Measurements from ENCODE around the gene XPR1.
A peak's percentile ranks its signal among the peaks of the same experiment; 100 is the strongest.

XPR1 gene

DNA sequence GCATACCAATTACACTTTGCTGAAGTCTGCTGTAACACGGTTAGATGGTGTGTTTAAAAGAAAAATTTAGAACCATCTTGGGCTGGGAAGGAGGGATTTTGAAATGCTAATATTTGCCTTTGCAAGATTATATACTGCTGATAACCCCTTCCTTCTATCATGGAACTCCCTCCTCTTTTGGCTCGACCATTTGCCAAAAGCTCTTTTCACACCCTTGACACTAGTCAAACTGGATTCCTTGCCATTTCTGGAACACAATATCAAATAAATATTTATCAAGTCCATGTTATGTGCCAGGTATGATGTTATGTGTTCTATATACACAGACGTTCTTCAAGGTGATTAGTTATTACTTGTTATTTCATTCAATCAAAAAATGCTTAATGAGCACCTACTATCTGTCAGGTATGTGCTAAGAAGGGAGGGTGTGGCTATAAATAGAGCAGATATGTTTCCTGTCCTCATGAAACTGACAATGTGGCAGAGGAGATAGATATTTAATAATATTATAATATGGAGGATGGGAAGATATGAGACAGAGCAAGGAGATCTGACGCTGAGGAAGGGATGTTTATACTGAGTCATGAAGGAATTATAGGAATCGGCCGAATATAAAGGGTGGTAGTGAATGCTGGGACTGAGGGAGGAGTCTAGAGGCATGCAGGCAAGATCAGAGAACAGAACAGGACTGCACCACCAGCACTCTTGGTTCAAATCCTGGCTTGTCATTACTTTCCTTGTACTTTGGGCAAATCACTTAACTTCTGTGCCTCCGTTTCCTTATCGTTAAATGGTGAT, 16.1 kb upstream of the XPR1 start:
- DNase-seq, result peak; percentile 59

DNA sequence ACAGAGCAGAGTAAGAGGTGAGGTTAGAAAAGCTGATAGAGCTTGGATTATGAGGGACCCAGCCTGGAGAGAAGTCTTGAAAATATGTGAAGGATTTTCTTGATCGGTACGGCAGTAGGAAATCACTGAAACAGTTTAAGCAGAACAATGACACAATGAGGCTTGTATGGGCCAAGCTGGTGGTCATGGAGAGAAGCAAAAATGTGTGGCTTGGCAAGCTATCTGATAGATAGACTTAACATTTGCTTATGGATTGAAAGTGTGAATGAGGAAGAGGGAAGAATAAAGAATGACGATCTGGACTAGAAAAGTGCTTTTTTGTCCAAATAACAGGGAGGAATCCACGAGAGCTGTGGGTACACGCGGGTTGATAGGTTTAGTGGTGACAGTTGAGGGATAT, 15.4 kb upstream of the XPR1 start:
- no peak for DNase-seq

DNA sequence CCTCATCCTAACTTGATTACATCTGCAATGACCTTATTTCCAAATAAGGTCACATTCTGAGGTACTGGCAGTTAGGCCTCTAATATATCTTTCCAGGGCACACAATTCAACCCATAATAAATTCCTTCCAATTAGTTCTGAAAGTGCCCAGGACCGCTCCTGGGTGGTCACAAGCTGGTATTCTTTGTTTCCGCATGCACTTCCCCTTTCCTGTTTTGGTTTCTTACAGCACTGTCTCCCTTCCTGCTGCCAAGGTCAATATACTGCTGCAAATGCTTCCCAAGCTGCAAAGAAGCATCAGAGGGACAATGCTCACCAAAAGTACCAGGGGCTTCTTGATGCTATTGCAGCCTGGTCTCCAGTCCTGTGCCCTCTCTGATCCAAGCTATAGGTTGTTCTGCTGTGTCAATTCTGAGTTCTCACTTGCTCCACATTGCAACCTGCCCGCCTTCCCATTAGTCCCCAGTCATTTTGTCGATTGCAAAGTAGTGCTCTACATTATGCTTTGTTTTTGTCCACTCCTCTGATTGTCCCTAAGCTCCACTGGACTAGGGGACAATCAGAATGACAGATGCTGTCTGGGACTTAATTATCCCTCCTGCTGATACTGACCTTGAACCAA, 13.9 kb upstream of the XPR1 start:
- no peak for DNase-seq

DNA sequence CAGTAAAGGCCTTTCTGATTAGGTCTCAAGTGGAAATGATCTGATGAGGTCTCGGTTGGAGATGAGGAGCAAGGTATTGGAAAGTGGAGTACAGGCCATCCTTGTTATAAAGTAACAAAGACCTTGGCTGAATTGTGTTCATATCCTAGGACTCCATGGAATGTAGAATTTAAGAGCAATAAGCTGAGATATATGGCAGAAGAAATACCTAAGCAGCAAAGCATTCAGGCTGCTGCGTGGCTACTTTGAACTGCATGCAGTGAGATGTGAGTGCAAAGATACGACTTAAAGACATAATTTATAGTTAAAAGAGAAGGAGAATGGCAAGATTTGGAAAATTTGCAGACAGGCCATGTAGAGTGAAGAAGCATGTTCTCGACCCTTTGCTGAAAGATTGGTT, 11.2 kb upstream of the XPR1 start:
- DNase-seq, result no peak

DNA sequence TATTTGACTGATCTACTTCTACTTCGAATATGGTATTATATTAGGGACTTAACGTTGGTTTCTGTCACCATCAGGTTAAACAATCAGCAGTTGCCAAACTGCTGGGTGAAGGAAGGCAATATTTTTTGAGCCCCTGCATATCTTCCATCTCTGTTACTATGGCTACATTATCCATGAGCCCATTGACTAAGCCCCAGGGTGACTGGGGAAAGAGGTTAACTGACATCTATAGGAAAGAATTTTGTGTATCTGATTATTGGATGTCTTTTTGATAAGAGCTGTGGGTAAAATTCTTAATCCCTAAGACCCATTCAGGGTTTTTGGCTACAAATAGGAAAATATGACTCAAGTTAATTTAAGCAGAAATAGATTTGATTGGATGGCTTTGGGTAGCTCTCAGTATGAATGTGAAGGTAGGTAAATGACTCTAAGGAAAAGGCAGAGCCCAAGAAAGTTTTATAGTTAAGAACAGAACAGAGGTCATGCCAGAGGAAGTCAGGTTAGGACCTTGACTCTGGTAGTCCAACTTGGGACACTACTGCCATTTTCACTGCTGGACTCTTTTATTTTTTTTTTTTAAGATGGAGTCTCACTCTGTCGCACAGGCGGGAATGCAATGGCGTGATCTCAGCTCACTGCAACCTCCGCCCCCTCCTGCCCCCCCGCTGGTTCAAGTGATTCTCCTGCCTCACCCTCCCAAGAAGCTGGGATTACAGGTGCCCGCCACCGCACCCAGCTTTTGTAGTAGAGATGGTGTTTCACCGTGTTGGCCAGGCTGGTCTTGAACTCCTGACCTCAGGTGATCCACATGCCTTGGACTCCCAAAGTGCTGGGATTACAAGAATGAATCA, 8.9 kb upstream of the XPR1 start:
- no peak for DNase-seq

DNA sequence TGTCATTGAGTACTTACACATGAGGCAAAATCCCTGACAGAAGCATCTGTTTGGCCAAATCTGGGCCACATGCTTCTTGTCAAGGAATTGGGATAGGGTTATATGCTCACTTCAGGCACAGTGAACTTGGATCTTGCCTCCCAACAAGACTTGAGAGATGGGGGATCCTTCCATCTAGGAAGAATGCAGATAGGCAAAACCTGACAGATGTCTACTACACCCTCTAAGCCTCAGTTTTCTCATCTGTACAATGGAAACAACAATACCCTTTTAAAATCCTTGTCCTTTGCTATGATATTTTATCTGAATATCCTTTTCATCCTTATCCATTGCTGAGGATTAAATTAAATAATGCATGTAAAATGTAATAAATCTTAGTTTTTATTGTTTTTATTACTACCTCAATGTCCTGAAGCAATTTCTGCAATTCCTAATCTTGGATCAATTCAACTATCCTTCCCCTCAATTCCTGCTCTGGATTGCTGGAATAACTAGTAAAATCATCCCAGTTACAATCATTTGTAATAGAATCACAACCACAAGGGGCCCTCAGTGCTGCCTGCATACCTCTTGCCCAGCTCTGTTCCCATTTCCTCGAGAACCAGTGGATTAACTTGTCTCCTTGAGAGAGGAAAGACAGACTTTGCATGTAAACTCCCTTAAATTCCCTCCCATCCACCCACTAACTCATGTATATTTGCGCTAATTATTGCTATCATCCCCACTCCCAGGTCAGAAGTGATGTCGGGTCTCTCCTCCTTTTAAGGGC, 8.1 kb upstream of the XPR1 start:
- DNase-seq, result no peak

DNA sequence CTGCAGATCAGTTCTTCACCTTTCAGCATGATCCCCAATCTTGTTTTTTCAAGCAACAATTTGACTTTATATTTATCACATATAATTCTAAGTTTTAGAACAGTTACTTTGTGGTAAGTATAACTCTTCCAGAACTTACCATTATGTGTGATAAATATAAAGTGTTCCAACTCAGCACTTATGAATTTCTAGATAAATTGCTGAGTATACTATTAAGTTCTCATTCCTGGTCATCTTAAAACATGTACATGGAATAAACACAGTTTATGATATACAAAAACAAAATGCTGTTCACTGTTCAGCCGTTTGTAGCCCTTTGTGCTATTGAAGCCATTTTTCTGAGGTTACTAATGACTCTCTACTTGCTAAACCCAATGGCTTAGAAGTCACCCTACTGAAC, 5.1 kb upstream of the XPR1 start:
- no peak for DNase-seq

DNA sequence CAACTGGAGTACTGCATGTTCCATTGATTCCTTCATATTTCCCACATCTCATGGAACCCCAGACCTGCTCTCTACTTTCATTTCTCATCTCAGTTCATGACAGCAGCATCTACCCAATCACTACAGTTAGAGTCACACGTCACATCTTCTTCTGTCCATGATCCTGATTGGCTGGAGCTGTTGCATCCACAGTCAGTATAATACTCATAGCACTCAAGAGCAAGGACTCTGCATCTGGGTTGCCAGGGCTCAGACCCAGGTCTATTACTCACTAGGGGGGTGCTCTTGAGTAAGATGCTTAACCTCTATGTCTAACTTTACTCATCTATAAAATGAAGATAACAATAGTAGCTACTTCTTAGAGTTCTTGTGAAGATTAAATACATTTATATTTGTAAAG, 4.4 kb upstream of the XPR1 start:
- no peak for DNase-seq

DNA sequence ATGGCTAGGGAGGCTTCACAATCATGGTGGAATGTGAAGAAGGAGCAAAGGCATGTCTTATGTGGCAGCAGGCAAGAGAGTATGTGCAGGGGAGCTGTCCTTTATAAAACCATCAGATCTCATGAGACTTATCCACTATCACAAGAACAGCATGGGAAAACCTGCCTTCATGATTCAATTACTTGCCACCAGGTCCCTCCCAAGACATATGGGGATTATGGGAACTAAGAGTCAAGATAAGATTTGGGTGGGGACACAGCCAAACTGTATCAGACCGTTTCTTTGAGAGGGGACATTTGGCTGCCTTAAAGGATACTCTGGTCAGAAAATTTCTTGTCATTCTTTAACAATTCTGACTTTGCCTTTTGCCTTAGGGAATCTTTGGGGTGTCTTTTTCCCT, 3.2 kb upstream of the XPR1 start:
- DNase-seq, result no peak

DNA sequence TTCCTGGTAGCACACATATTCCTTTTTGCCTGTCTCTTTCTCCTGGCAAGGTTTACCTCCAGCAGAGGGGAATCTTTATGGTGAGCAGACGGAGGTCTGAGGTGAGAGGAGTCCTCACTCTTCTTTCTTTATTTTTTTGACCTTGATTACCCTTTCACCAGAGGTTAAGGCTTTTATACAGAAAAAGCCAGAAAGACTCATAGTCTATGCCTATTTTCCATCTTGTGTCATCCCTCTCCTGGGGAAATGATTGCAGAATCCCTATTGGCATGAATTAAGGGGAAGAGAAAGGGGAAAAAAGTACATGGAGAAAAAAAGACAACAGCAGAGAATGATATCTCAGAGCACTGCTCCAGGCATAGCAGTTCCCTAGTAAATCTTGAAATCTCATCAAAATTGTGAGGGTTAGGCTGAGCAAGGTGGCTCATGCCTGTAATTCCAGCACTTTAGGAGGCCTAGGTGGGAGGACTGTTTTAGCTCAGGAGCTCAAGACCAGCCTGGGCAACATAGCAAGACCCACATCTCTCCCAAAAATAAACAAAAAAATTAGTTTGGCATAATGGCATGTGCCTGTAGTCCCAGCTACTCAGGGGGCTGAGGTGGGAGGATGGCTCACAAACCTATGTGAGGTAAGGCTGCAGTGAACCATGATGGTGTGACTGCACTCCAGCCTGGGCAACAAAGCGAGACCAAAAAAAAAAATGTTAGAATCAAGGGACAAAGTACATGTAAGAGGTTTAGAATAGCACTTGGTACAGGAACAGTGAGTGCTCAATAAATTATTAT, 1.2 kb upstream of the XPR1 start:
- DNase-seq, result no peak

DNA sequence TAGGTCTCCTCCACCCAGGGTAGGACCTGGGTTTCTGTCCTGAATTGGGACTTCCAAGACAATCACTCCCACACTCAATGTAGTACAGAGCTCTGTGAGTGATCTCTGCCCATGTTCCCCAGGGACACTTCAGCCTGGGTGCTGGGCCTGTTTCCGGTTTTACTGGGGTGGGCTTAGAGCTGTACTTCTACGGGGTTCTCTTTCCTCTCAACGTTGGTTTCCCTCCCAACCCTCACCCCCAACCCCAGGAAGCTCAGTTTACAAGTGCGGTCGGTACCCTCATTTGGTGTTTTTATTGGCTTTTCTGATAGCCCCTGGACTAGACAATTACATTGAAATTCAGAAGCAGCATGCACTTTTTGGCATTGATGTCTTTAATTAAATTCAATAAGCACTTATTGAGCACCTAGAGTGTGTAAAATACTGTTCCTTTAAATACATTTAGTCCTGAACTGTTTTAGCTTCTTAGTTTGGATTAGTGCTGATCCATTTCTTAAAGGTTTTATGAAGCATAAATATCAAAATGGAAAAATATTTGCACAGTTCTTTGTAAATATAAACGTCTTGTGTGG, 542 bp upstream of the XPR1 start:
- no peak for DNase-seq

DNA sequence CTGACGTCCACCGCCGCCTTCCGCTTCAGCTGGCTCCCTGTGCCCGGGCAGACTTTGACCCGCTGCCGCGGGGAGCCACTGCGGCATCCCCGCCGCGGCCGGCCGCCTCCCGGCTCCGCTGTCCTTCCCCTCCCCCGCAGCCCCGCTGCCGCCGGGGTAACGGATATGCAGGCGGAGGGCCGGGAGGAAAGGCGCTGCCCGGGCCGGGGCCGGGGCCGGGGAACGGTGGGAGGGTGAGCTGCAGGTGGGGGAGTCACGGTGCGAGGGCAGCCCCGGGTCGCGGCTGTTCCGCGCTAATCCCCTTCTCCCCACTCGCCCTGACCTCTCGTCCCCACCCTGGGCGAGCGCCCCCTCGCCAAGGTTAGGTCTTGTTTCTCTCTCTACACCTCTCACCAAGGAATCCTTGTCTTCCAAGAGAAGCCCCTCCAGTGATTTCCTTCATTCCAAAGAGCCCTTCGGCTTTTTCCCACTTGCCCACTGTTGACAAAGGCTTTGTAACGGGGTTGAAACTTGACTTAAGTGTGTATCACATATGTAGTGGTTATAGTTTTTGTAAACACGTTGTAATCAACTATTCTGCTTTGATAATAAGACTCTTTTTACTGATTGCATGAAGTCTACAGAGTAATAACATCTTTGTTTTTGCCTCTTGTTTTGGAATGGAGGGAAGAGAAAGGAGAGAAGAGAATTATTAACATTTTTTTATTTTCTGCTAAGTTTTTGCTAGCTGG, 669 bp downstream of the XPR1 start:
- peak; percentile 24 for DNase-seq

DNA sequence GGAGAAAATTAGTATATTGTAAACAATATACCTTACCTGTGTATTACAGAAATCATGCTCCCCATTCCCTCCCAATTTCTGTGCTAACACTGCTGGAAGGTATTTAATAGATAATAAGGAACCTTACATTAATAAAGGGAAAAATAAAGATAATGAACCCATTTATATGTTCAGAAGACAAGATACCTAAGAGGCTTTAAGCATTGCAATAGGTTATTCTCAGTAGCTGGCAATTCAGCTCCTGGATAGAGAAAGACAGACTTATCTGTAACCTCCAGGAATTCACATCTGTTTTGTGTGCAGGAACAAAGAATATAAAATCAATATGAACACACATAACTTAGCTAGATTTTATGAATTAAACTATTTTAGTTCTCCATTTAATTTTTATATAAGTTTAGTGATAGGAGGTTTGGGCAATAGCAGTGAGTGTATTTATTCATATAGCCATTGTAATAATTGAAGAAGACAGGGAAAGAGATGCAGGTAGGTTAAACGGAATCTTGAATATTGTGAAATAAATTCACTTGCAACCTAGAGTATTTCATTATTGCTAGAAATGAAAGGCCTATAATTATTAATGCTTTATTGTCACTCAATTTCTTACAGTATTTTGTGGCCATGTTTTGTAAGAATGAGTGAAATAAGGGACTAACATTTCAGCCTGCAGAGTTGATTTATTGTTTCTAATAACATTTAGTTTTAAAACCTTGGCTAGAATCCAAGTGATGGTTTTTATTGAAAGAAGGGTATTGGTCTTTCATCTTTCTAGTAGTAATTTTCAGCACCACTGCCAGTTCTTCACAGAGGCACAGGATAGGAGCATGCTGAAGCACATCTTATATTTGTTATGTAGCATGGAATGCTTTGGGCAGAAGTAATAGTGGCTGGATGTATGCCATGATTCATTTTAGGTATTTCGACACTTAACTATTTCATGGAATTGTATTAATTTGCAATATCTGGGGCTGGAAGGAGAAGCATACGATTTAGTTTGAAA, 1.5 kb downstream of the XPR1 start:
- peak; percentile 78 for DNase-seq

DNA sequence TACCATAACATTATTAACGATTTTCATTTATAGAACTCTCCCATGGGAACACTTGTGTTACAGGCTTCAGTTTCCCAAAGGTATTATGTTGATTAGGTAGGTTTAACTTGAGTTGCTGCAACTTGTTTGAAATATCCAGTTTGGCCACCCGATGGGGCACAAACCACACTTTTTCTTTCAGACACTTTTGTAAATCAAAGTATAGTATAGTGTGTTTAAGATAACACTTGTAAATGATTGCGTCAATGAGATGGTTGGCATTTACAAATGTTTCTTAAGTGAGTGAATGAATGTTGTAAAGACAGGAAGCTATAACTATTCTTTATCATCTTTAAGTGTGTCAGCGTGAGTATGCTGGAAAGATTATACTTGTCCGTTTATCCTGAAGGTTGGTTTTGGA, 4.3 kb downstream of the XPR1 start:
- peak; percentile 24 for DNase-seq

DNA sequence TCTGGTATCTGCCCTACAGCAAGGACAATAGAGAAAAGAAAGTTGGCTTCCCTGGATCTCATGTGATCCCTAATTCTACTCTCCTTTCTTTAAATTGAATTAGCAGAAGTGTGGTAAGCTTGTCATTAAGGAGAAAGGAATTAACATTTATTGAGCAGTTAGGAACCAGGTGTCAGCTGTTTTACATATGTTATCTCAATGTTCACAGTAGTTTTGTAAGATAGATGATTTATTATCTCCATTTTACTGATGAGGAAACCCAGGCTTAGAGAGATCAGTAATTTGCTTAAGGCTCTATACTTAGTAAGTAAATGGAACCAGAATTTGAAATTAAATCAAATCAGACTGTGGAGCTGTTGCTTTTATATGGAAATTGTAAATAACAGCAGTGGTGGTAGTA, 8.0 kb downstream of the XPR1 start:
- no peak for DNase-seq

DNA sequence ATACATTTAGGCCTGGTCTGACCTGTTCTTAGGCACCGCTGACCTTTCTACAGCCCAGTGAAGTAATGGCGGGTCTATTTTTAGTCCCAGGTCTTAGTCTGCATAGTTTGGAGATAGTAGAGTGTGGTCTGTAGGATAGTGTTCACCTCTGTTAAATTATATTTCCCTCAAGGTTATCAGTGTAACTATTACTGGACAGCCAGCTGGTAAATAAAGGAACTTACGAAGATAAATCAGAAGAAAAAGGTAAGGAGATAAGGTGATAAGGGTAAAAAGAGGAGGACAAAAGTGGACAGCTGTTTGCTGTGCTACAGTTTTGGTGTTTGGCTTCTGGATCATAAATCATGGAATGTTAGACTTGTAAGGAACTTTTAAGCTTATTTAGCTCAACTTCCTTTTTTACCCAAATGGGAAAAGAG, 8.7 kb downstream of the XPR1 start:
- DNase-seq, result no peak

DNA sequence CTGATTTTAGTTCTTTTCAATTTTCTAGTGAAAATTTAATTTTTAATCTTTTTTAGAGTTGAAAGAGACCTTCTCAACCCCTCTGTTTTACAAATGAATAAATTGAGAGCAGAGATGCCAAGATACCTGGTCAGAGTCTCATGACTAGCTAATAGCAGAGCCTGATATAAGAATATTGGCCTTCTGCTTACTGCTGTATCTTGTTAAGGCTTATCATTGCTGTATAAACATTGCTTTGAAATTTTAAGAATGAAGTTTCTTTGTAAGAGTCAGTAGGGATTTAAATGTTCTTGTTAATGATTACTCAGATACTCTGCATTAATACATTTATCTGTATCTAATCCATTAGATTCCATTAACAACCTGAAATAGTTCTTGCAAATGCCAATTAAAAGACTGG, 9.8 kb downstream of the XPR1 start:
- DNase-seq, result no peak

DNA sequence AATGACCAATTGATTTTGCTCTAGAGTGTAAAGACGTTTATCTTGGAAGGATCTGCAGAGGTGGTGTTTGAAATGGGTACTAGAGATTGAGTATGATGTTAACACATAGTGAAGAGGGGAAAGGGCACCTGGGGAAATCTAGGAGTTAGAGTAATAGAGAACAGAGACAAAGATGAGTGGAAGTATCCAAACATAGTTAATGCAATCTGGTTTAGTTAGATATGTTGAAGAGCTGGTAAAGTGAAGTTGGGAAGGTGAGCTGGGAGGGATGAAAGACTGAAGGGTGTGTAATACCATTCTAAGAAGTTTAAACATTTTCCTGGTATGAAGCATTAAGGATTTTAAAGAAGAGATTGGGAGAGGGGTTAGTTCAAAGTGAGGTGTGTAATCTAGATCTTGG, 11.0 kb downstream of the XPR1 start:
- DNase-seq, result no peak

DNA sequence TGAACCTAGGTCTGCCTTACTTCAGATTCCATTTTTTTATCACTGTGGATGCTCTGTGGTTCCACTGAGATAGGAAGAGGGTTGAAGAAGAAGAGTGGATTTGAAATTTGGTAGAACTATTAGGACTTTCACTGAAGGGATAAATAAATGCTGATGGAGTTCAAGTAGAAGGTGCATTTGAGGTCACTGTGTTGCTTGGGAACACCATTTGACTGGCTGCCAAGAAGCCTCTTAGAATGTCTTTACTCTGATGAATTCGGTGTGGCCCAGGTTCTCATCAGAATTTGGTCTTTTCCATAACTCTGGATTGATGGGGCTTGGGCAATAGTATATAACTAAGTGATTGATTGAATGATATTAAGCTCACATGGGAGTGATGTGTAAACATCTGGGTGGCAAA, 11.9 kb downstream of the XPR1 start:
- DNase-seq, result peak; percentile 75

All from DMS79 (cell line).